ENCODE measurements around the gene PIWIL4. TPM values are rescaled to one million over a fixed set of nuclear protein-coding genes. Genes with fewer than 3 reads are reported as not detected.

Gene PIWIL4
- total RNA-seq, 2 experiments from 2014 or later = 0.15 to 0.22 TPM

DNA sequence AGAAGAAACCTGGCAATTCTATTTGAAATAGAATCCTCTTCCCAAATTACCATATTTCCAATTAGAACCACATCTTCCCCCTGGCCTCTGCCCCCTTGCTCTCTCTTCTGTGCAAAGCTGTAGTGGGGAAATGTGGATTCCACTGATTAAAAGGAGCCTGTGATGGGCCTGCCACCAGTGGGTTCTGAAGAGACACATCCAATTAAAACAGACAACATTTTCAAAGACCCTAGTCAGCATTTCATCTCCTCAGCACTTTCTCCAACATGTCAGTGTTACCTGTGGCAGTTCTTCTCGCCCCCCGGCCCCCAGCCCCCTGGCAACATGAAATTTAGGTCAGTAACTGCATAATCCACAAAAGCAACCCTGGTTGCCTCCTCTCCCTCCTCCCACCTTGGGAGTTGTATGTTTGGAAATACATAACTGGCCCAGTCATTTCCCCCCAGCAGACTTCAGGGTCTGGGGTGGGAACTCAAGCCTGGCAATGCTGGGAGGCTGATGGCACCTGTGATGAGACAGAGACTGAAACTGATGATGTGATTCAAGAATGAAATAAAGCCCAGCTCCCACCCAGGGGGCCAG, 101.1 kb downstream of the PIWIL4 start:
- H3K4me1 ChIP-seq (ENCODE audit: insufficient read depth, low read length, poor library complexity, severe bottlenecking) = no peaks in the 10 kb centered on the region
- H3K36me3 ChIP-seq (ENCODE audit: insufficient read depth, low read length) = no peaks in the 10 kb centered on the region
- intact Hi-C loops (cut with micrococcal nuclease; ENCODE audit: unreplicated experiment) = no loop called here
- CTCF ChIA-PET (ENCODE audit: unreplicated experiment) = no interaction called here
- no peaks in the 10 kb centered on the region for H3K9me3 ChIP-seq (ENCODE audit: low read length)
- no peak overlapping the region for H3K4me3 ChIP-seq (ENCODE audit: low read depth, low read length, poor library complexity, severe bottlenecking)
- H3K27ac ChIP-seq (ENCODE audit: low read depth, low read length, poor library complexity, severe bottlenecking) = no peak overlapping the region
- TF ChIP-seq, protein P1, sequence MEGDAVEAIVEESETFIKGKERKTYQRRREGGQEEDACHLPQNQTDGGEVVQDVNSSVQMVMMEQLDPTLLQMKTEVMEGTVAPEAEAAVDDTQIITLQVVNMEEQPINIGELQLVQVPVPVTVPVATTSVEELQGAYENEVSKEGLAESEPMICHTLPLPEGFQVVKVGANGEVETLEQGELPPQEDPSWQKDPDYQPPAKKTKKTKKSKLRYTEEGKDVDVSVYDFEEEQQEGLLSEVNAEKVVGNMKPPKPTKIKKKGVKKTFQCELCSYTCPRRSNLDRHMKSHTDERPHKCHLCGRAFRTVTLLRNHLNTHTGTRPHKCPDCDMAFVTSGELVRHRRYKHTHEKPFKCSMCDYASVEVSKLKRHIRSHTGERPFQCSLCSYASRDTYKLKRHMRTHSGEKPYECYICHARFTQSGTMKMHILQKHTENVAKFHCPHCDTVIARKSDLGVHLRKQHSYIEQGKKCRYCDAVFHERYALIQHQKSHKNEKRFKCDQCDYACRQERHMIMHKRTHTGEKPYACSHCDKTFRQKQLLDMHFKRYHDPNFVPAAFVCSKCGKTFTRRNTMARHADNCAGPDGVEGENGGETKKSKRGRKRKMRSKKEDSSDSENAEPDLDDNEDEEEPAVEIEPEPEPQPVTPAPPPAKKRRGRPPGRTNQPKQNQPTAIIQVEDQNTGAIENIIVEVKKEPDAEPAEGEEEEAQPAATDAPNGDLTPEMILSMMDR (conservative IDR thresholded peaks at IDR 0.05; ENCODE audit: low read length) = no peak
- TF ChIP-seq EZH2phosphoT487 (IDR thresholded peaks at IDR 0.05; ENCODE audit: borderline replicate concordance, low read depth, low read length) = no peak
- H4K20me1 ChIP-seq (ENCODE audit: insufficient read depth, low read length) = no peaks in the 10 kb centered on the region
- no peak overlapping the region for H3K4me2 ChIP-seq (ENCODE audit: low read length)
- POLR2A ChIA-PET = no interaction called here
- no peaks in the 10 kb centered on the region for H3K79me2 ChIP-seq (ENCODE audit: insufficient read depth, low read depth, low read length)
- H2AFZ ChIP-seq (ENCODE audit: low read length) = no peak overlapping the region
- no TSS peak for BruUV-seq (replicated peaks)
- DNase-seq (ENCODE audit: low spot score) = no peak
- no peaks in the 10 kb centered on the region for H3K9me2 ChIP-seq (ENCODE audit: insufficient read depth, low read length)

DNA sequence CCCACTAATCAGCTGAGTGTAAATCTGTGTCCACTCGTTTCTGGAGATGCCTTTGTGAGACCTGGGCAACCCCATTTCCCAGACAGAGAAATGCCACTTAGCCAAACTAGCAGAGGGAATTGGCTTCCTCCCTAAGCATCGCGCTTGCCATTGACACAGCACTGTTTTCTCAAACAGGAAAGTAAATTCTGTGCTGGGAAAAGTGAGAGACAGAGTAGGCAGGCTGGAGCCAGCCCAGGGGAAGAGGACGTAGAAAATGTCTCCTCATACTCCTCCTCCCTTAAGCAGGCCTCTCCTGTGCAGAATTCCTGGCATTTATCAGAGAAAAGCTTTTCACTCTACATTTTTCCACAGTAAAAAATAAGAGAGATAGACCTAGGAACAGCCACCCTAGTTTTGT, 101.9 kb downstream of the PIWIL4 start:
- TF ChIP-seq, protein P1 (conservative IDR thresholded peaks at IDR 0.05; ENCODE audit: low read length) = no peak
- TF ChIP-seq EZH2phosphoT487 (IDR thresholded peaks at IDR 0.05; ENCODE audit: borderline replicate concordance, low read depth, low read length) = no peak
- no peak overlapping the region for H3K4me2 ChIP-seq (ENCODE audit: low read length)
- H3K79me2 ChIP-seq (ENCODE audit: insufficient read depth, low read depth, low read length) = no peaks in the 10 kb centered on the region
- ChIA-PET CTCF (ENCODE audit: unreplicated experiment) (no interaction called here), POLR2A (no interaction called here)
- intact Hi-C loops (cut with micrococcal nuclease; ENCODE audit: unreplicated experiment) = no loop called here
- no peak overlapping the region for H3K27ac ChIP-seq (ENCODE audit: low read depth, low read length, poor library complexity, severe bottlenecking)
- no peaks in the 10 kb centered on the region for H3K9me2 ChIP-seq (ENCODE audit: insufficient read depth, low read length)
- no peak for DNase-seq (ENCODE audit: low spot score)
- BruUV-seq (replicated peaks) = no TSS peak
- no peak overlapping the region for H3K4me3 ChIP-seq (ENCODE audit: low read depth, low read length, poor library complexity, severe bottlenecking)
- no peak overlapping the region for H2AFZ ChIP-seq (ENCODE audit: low read length)
- H3K4me1 ChIP-seq (ENCODE audit: insufficient read depth, low read length, poor library complexity, severe bottlenecking) = no peaks in the 10 kb centered on the region
- no peaks in the 10 kb centered on the region for H4K20me1 ChIP-seq (ENCODE audit: insufficient read depth, low read length)
- H3K9me3 ChIP-seq (ENCODE audit: low read length) = no peaks in the 10 kb centered on the region
- no peaks in the 10 kb centered on the region for H3K36me3 ChIP-seq (ENCODE audit: insufficient read depth, low read length)

Other genes with a start within 250 kb of the PIWIL4 start
- gene GPR83, start 165.9 kb upstream of the PIWIL4 start, total RNA-seq (2014; rRNA removed; shearing (Covaris generic)) = 0.03 TPM in 2 replicates
- gene GPR83, start 165.9 kb upstream of the PIWIL4 start, total RNA-seq (2022) = 0.10 TPM in 1 of 2 replicates, not detected in the other
- gene MRE11, start 73.5 kb upstream of the PIWIL4 start, total RNA-seq (2014; rRNA removed; shearing (Covaris generic)) = 42.6 and 44.4 TPM in 2 replicates
- gene MRE11, start 73.5 kb upstream of the PIWIL4 start, total RNA-seq (2022) = 62.1 and 64.8 TPM in 2 replicates
- 26.1 and 29.2 TPM in 2 replicates for gene ANKRD49, start 73.4 kb upstream of the PIWIL4 start, total RNA-seq (2014; rRNA removed; shearing (Covaris generic))
- gene ANKRD49, start 73.4 kb upstream of the PIWIL4 start, total RNA-seq (2022) = 26.8 and 28.8 TPM in 2 replicates
- gene C11orf97, start 54.9 kb upstream of the PIWIL4 start, total RNA-seq (2014; rRNA removed; shearing (Covaris generic)) = not detected in 2 replicates
- gene C11orf97, start 54.9 kb upstream of the PIWIL4 start, total RNA-seq (2022) = not detected in 2 replicates
- 1.5 and 1.7 TPM in 2 replicates for gene FUT4, start 23.4 kb upstream of the PIWIL4 start, total RNA-seq (2014; rRNA removed; shearing (Covaris generic))
- gene FUT4, start 23.4 kb upstream of the PIWIL4 start, total RNA-seq (2022) = 1.2 and 1.7 TPM in 2 replicates
- not detected in 2 replicates for gene AMOTL1, start 201.0 kb downstream of the PIWIL4 start, total RNA-seq (2014; rRNA removed; shearing (Covaris generic))
- gene AMOTL1, start 201.0 kb downstream of the PIWIL4 start, total RNA-seq (2022) = not detected in 2 replicates